Osteocyte (in vitro differentiated cells): ENCODE measurements around the gene CLC. TPM values are rescaled to one million over a fixed set of nuclear protein-coding genes. Genes with fewer than 3 reads are reported as not detected.
"Not testable (repeated sequence)": the region's sequence is repeated elsewhere in the genome, so short reads cannot be mapped to it uniquely, and the experiment has no call there.

Experiments used
- DNase-seq: peaks from one replicate; pipeline ENCODE4 v3.0.0; 2021; ENCODE audit warnings: mixed read lengths; ENCODE audit not compliant: unreplicated experiment; ENCODE audit errors: extremely low spot score
- H3K27ac Mint-ChIP-seq: one replicate; pipeline ENCODE4 v1.8.0; 2021; ENCODE audit warnings: mild to moderate bottlenecking, mixed read lengths; ENCODE audit not compliant: unreplicated experiment
- H3K27me3 Mint-ChIP-seq: one replicate; pipeline ENCODE4 v1.8.0; 2021; ENCODE audit warnings: mixed read lengths; ENCODE audit not compliant: unreplicated experiment
- H3K36me3 Mint-ChIP-seq: one replicate; pipeline ENCODE4 v1.8.0; 2021; ENCODE audit warnings: mixed read lengths; ENCODE audit not compliant: unreplicated experiment
- H3K4me1 Mint-ChIP-seq: one replicate; pipeline ENCODE4 v1.8.0; 2021; ENCODE audit warnings: mixed read lengths; ENCODE audit not compliant: unreplicated experiment
- H3K4me3 Mint-ChIP-seq: one replicate; pipeline ENCODE4 v1.8.0; 2021; ENCODE audit warnings: mild to moderate bottlenecking, moderate library complexity, mixed read lengths; ENCODE audit not compliant: unreplicated experiment
- H3K9me3 Mint-ChIP-seq: one replicate; pipeline ENCODE4 v1.8.0; 2021; ENCODE audit warnings: mixed read lengths; ENCODE audit not compliant: unreplicated experiment
- CTCF ChIP-seq: fragments of 200-600 bp; sonication (generic); IDR thresholded peaks from 2 replicates; pipeline ENCODE4 v1.5.0; 2021; ENCODE audit warnings: antibody characterized with exemption, mild to moderate bottlenecking, moderate library complexity
- total RNA-seq: library from RNA; stranded (reverse); gene quantifications from 2 replicates; pipeline ENCODE4 v1.2.1, GENCODE V29; 2021

Gene CLC
- total RNA-seq, 1 donor from 2014 or later = not detected

- no peak overlapping the region for H3K4me3 Mint-ChIP-seq
- no peak for DNase-seq
- no peaks in the 10 kb centered on the region for H3K4me1 Mint-ChIP-seq
- H3K27ac Mint-ChIP-seq = no peak overlapping the region
- no peak for TF ChIP-seq CTCF
- no peaks in the 10 kb centered on the region for H3K36me3 Mint-ChIP-seq
- H3K27me3 Mint-ChIP-seq = peaks cover 15% of the 10 kb centered on the region
- H3K9me3 Mint-ChIP-seq = no peaks in the 10 kb centered on the region
These were observed 11.8 kb downstream of the CLC start for GRCh38 chr19:39725995-39726394.

- H3K4me3 Mint-ChIP-seq, H3K4me1 Mint-ChIP-seq, H3K36me3 Mint-ChIP-seq, H3K27ac Mint-ChIP-seq, H3K9me3 Mint-ChIP-seq, DNase-seq: not testable (repeated sequence)
- H3K27me3 Mint-ChIP-seq = peaks cover 15% of the 10 kb centered on the region
These were observed 17.7 kb downstream of the CLC start for GRCh38 chr19:39720144-39720543.

- Mint-ChIP-seq H3K27ac (no peak overlapping the region), H3K36me3 (no peaks in the 10 kb centered on the region), H3K27me3 (no peaks in the 10 kb centered on the region), H3K4me3 (no peak overlapping the region), H3K4me1 (no peaks in the 10 kb centered on the region), H3K9me3 (no peaks in the 10 kb centered on the region)
- DNase-seq = no peak
- no peak for TF ChIP-seq CTCF
These were observed 27.4 kb downstream of the CLC start for GRCh38 chr19:39710333-39710890.

GRCh38 chr19:39709026-39709872 lies 28.6 kb downstream of the CLC start:
- no peaks in the 10 kb centered on the region for H3K9me3 Mint-ChIP-seq
- no peak for DNase-seq
- no peak for TF ChIP-seq CTCF
- no peaks in the 10 kb centered on the region for H3K36me3 Mint-ChIP-seq
- H3K27ac Mint-ChIP-seq = no peak overlapping the region
- no peak overlapping the region for H3K4me3 Mint-ChIP-seq
- no peaks in the 10 kb centered on the region for H3K4me1 Mint-ChIP-seq
- no peaks in the 10 kb centered on the region for H3K27me3 Mint-ChIP-seq

- H3K36me3 Mint-ChIP-seq = no peaks in the 10 kb centered on the region
- no peaks in the 10 kb centered on the region for H3K27me3 Mint-ChIP-seq
These were observed 29.2 kb downstream of the CLC start for GRCh38 chr19:39708594-39708993.

More at GRCh38 chr19:39708594-39708993, 29.2 kb downstream of the CLC start:
- Mint-ChIP-seq H3K4me1 (no peaks in the 10 kb centered on the region), H3K27ac (no peak overlapping the region), H3K4me3 (no peak overlapping the region), H3K9me3 (no peaks in the 10 kb centered on the region)
- TF ChIP-seq CTCF = no peak
- DNase-seq = no peak
